MV-4-11 (cell line): ENCODE results near the gene NRP1.

Source experiments
- DNase-seq: peaks from one replicate; lab custom pipeline; 2025; lab: John Stamatoyannopoulos, UW

The NRP1 gene

DNA sequence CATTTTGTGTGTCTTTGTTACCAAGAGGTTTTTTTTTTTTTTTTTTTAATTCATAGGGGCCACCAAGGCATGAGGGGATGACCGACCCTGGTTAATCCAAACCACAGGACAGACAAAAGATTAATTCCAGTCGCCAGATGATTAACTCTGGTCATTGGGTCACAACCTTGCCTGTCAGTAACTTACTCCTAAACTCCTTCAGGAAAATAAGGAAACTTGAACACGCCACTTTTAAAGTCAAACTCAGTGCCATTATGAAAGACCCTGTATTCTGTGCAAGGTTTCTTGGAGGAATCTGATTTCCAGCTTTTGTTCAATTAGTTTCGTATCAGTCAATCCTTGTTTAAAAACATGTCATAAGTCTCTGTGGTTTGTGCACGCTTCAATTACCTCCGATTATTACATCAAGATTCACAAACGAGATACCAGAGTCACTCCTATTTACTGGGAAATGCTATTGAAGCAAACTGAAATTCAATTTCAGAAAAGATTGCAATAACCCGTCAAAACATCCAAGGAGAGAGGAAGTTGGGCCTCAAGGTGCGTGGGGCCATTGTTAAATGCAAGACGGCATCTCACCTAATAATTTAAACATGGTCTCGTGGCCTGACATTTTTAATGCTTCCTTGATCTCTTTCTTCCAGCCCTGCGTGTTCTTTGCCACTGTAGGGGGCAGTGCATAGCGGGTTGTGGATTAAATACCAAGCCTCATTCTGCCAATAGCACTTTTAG, 44.0 kb downstream of the NRP1 start:
- no peak for DNase-seq

- DNase-seq, result no peak
Measured at GRCh38 chr10:33289776-33290175, 44.7 kb downstream of the NRP1 start.

GRCh38 chr10:33288127-33288526, 46.3 kb downstream of the NRP1 start:
- no peak for DNase-seq

- DNase-seq, result no peak
Measured at GRCh38 chr10:33287112-33287511, 47.4 kb downstream of the NRP1 start.

- no peak for DNase-seq
Measured at GRCh38 chr10:33286157-33286934, 48.1 kb downstream of the NRP1 start.

- no peak for DNase-seq
Measured at GRCh38 chr10:33284945-33285344, 49.5 kb downstream of the NRP1 start.

DNA sequence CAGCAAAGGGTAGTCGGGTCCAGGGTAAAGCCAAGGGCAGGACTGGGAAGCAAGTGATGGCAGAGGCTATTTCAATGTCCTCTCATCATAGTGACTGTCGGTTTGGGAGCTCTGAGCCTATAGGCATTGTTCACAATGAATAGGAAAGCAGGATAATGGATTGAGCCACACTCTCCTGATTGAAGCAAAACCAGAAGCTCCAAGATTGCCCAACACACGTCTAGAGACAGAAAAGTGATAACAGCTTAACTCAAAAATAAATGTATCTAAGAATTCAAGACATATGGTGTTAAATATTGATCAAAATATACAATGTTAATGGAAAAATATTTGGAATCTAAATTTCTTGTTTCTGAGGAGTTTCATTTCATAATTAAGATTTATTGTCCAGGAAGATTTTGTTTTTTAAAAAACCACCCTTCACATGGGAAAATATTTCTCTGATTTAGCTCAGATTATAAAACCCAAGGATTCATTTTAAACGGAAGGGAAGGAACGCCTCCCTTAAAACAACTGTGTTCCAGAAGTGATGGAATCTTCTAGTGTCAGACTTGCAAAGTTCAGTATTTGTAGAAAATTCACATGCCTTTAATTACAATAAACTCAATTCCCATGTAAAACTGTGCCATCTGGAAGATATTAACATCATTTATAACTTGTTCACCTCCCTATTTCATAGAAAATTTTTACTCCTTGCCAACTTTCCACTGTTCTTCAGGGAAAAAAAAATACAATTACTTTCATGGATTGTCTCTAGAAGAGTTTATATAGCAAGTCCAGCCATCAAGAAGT, 54.5 kb downstream of the NRP1 start:
- no peak for DNase-seq

- DNase-seq, result no peak
Measured at GRCh38 chr10:33279276-33279675, 55.2 kb downstream of the NRP1 start.

DNA sequence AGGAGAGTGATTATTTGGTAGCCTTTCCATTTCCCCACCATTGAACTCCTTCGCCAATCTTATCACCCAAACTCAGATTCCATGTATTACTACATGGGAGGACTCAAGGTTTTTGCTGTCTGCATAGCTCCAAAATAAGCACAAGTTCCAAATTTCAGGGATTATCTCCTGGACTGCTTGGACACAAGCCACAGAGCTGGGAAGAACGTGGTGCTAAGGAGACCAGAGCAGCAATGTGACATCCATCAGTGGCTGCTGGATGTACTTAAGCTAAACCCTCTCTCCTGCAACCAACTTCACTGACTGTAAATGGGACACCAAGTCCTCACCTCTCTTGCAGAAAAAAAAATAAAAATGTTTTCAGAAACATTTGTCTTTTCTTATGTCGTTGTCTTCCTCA, 56.3 kb downstream of the NRP1 start:
- no peak for DNase-seq

GRCh38 chr10:33277135-33277536, 57.3 kb downstream of the NRP1 start:
- DNase-seq, result no peak

DNA sequence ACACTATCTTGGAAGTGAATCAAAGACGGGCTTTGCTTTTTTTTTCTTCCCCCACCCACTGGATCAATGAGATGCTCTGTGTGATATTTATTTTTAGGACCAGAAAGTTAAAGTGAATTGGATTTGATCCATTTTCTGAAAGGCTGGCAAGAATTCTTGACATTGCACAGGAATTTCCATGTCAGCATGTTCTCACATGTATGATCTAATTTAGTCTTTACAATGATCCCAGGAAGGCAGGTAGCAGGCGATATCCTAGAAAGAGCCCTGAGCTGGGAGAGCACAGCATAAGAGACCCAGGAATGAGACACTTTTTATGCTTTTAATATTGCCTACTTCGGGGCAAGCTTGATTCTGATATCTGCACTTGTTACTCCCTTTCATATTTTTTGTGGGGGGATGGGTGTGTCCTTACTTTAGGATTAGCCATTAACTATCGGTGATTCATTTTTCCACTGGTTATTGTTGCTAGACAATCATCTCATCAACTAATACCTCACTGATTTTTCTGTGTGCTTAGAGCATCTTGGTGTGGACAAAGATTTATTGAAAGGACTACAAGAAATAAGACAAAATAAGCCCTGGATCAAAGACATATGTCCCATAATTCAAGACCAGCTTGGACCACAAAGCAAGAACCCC, 58.1 kb downstream of the NRP1 start:
- no peak for DNase-seq

- no peak for DNase-seq
Measured at GRCh38 chr10:33274096-33274785, 60.2 kb downstream of the NRP1 start.

- no peak for DNase-seq
Measured at GRCh38 chr10:33273295-33274002, 61.0 kb downstream of the NRP1 start.

DNA sequence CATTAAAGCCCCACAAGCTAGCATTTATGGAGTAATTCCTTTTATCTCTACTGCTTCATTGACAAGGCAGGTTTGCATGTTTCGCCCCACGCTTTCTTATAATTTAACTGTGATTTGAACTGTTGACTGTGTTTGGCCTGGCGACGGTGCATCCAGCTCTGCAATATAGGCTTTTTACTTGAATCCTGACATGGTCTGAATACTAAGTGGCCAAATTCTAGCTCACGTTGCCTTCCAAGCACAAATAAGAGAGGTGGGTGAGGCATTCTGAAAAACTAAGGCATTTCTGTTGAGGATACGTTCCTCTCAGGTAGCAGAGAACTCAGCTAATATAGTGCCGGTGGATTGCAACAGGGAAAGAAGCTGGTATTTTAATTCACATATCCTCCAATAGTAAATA, 61.8 kb downstream of the NRP1 start:
- DNase-seq, result no peak

GRCh38 chr10:33271969-33272583, 62.4 kb downstream of the NRP1 start:
- DNase-seq, result no peak

GRCh38 chr10:33270971-33271370, 63.5 kb downstream of the NRP1 start:
- no peak for DNase-seq

- peak; percentile 63 for DNase-seq
Measured at GRCh38 chr10:33267708-33268107, 66.8 kb downstream of the NRP1 start.

GRCh38 chr10:33265621-33266020, 68.8 kb downstream of the NRP1 start:
- no peak for DNase-seq

GRCh38 chr10:33263453-33263852, 71.0 kb downstream of the NRP1 start:
- DNase-seq, result no peak

GRCh38 chr10:33262871-33263270, 71.6 kb downstream of the NRP1 start:
- DNase-seq, result no peak
